ENCODE data around the gene SPEM2.

SPEM2 gene

GRCh38 chr17:7423679-7424078 is 1.7 kb upstream of the SPEM2 start:
- FAIRE-seq = no peak

- FAIRE-seq = no peak
Observed at GRCh38 chr17:7425756-7426155, 340 bp downstream of the SPEM2 start.

- FAIRE-seq = no peak
Observed at GRCh38 chr17:7426203-7426863, 917 bp downstream of the SPEM2 start.

- no peak for FAIRE-seq
Observed at GRCh38 chr17:7426896-7427489, 1.6 kb downstream of the SPEM2 start.

- FAIRE-seq = no peak
Observed at GRCh38 chr17:7427549-7427948, 2.1 kb downstream of the SPEM2 start.

GRCh38 chr17:7428557-7428956 is 3.1 kb downstream of the SPEM2 start, which contains the start of gene SPEM3:
SPEM3 (plus strand) TSS chr17:7428857; CDS start chr17:7428903, 46 bp downstream.
- no peak for FAIRE-seq

- FAIRE-seq = no peak
Observed at GRCh38 chr17:7429722-7430121, 4.3 kb downstream of the SPEM2 start.

- FAIRE-seq = no peak
Observed at GRCh38 chr17:7431231-7431630, 5.8 kb downstream of the SPEM2 start.

GRCh38 chr17:7432296-7432695 is 6.9 kb downstream of the SPEM2 start:
- no peak for FAIRE-seq

GRCh38 chr17:7435676-7436555 is 10.5 kb downstream of the SPEM2 start:
- no peak for FAIRE-seq

GRCh38 chr17:7436556-7437368 is 11.3 kb downstream of the SPEM2 start:
- FAIRE-seq = no peak

- FAIRE-seq = no peak
Observed at GRCh38 chr17:7437369-7437863, 12.0 kb downstream of the SPEM2 start.

GRCh38 chr17:7437950-7438614 is 12.7 kb downstream of the SPEM2 start:
- FAIRE-seq = no peak

- no peak for FAIRE-seq
Observed at GRCh38 chr17:7438656-7439460, 13.4 kb downstream of the SPEM2 start.

GRCh38 chr17:7439462-7440112 is 14.2 kb downstream of the SPEM2 start, which contains the start of gene FGF11:
FGF11 (plus strand) TSS chr17:7439512; CDS start chr17:7439621, 109 bp downstream.
- no peak for FAIRE-seq

GRCh38 chr17:7440113-7440833 is 14.9 kb downstream of the SPEM2 start:
- no peak for FAIRE-seq

- no peak for FAIRE-seq
Observed at GRCh38 chr17:7440834-7441195, 15.4 kb downstream of the SPEM2 start.

- FAIRE-seq = no peak
Observed at GRCh38 chr17:7441266-7441665, 15.8 kb downstream of the SPEM2 start.

GRCh38 chr17:7442142-7442541 is 16.7 kb downstream of the SPEM2 start:
- FAIRE-seq = no peak
